WTC11 (cell line): Measurements from ENCODE around the gene RHOBTB1. TPM values are rescaled to one million over a fixed set of nuclear protein-coding genes. Genes with fewer than 3 reads are reported as not detected.

Experiments used
- ATAC-seq: fragments of 200-7000 bp; cut with Tn5 transposase; 2 replicates; pipeline ENCODE4 v1.10.0; 2021; ENCODE audit warnings: mild to moderate bottlenecking, moderate library complexity
- CTCF ChIA-PET: fragments of 300-600 bp; sonication (Branson Sonifier 250); formaldehyde crosslinking; loops from one replicate; lab custom pipeline; 2021; ENCODE audit warnings: antibody characterized with exemption; lab: Charles Lee
- POLR2A ChIA-PET: fragments of 350-600 bp; sonication (Branson Sonifier 250); formaldehyde crosslinking; loops from one replicate; lab custom pipeline; 2021; ENCODE audit warnings: antibody characterized with exemption; lab: Charles Lee
- DNase-seq: peaks from one replicate; pipeline ENCODE4 v3.0.0; 2021; ENCODE audit warnings: low spot score
- H3K27ac Mint-ChIP-seq: 2 replicates; pipeline ENCODE4 v1.8.0; 2021; ENCODE audit warnings: mixed read lengths
- H3K27me3 Mint-ChIP-seq: 2 replicates; pipeline ENCODE4 v1.8.0; 2021; ENCODE audit warnings: low read depth, mild to moderate bottlenecking, moderate library complexity, mixed read lengths
- H3K36me3 Mint-ChIP-seq: 2 replicates; pipeline ENCODE4 v1.8.0; 2021; ENCODE audit warnings: mixed read lengths
- H3K4me1 Mint-ChIP-seq: 2 replicates; pipeline ENCODE4 v1.8.0; 2022; ENCODE audit warnings: mixed read lengths
- H3K4me3 Mint-ChIP-seq: 2 replicates; pipeline ENCODE4 v1.8.0; 2021; ENCODE audit warnings: mild to moderate bottlenecking, moderate library complexity, mixed read lengths
- H3K9me3 Mint-ChIP-seq: 2 replicates; pipeline ENCODE4 v1.8.0; 2021; ENCODE audit warnings: mixed read lengths
- ELF4 ChIP-seq: sonication (generic); formaldehyde crosslinking; IDR thresholded peaks from 2 replicates; pipeline ENCODE4 v1.8.1; 2022; ENCODE audit warnings: low read depth, mild to moderate bottlenecking, moderate library complexity, missing genetic modification reagents
- GRHL2 ChIP-seq: fragments of 250-450 bp; sonication (Bioruptor Pico); IDR thresholded peaks from 2 replicates; pipeline ENCODE4 v1.8.0; 2022; ENCODE audit warnings: mild to moderate bottlenecking, moderate library complexity; ENCODE audit not compliant: insufficient replicate concordance, severe bottlenecking
- GTF2I ChIP-seq: fragments of 250-450 bp; sonication (Bioruptor Pico); conservative IDR thresholded peaks from 2 replicates; pipeline ENCODE4 v1.4.0; 2021; ENCODE audit warnings: mild to moderate bottlenecking
- IRF2 ChIP-seq: sonication (generic); formaldehyde crosslinking; IDR thresholded peaks from 2 replicates; pipeline ENCODE4 v1.8.0; 2022; ENCODE audit warnings: low read depth, missing genetic modification reagents, borderline replicate concordance
- JUN ChIP-seq: sonication (generic); formaldehyde crosslinking; IDR thresholded peaks from 2 replicates; pipeline ENCODE4 v1.8.0; 2023; ENCODE audit warnings: mild to moderate bottlenecking, missing genetic modification reagents
- NR2C2 ChIP-seq: sonication (generic); formaldehyde crosslinking; IDR thresholded peaks from 2 replicates; pipeline ENCODE4 v1.8.0; 2022; ENCODE audit warnings: mild to moderate bottlenecking, missing genetic modification reagents
- SMAD4 ChIP-seq: sonication (generic); formaldehyde crosslinking; IDR thresholded peaks from 2 replicates; pipeline ENCODE4 v1.8.0; 2022; ENCODE audit warnings: mild to moderate bottlenecking, missing genetic modification reagents
- SOX15 ChIP-seq: fragments of 250-450 bp; sonication (Bioruptor Pico); IDR thresholded peaks from 2 replicates; pipeline ENCODE4 v1.9.0; 2021; ENCODE audit warnings: mild to moderate bottlenecking
- SP1 ChIP-seq: sonication (generic); formaldehyde crosslinking; conservative IDR thresholded peaks from 2 replicates; pipeline ENCODE4 v1.8.1; 2022; ENCODE audit warnings: missing genetic modification reagents
- ZBTB21 ChIP-seq: sonication (generic); formaldehyde crosslinking; IDR thresholded peaks from 2 replicates; pipeline ENCODE4 v1.8.1; 2023; ENCODE audit warnings: mild to moderate bottlenecking, missing genetic modification reagents, borderline replicate concordance
- ZNF416 ChIP-seq: fragments of 250-450 bp; sonication (Bioruptor Pico); IDR thresholded peaks from 2 replicates; pipeline ENCODE4 v1.9.0; 2021; ENCODE audit warnings: mild to moderate bottlenecking, inconsistent platforms
- ZNF671 ChIP-seq: fragments of 250-450 bp; sonication (Bioruptor Pico); IDR thresholded peaks from 2 replicates; pipeline ENCODE4 v1.8.0; 2021; ENCODE audit warnings: mild to moderate bottlenecking
- total RNA-seq: library from RNA; stranded (reverse); gene quantifications from 3 replicates; pipeline ENCODE4 v1.2.3, GENCODE V29; 2021
- TF ChIP-seq, protein P1 (sequence below): sonication (generic); formaldehyde crosslinking; IDR thresholded peaks from 2 replicates; pipeline ENCODE4 v1.8.1; 2023; ENCODE audit warnings: mild to moderate bottlenecking, moderate library complexity, missing genetic modification reagents
- TF ChIP-seq, protein P2 (sequence below): fragments of 250-450 bp; sonication (Bioruptor Pico); conservative IDR thresholded peaks from 2 replicates; pipeline ENCODE4 v1.9.0; 2021; ENCODE audit warnings: mild to moderate bottlenecking
- TF ChIP-seq, protein P3 (sequence below): fragments of 250-450 bp; sonication (Bioruptor Pico); IDR thresholded peaks from 2 replicates; pipeline ENCODE4 v1.9.0; 2021; ENCODE audit warnings: moderate library complexity, mild to moderate bottlenecking, inconsistent platforms, borderline replicate concordance
- TF ChIP-seq, protein P4 (sequence below): fragments of 250-450 bp; sonication (Bioruptor Pico); IDR thresholded peaks from 2 replicates; pipeline ENCODE4 v2.1.2; 2022; ENCODE audit warnings: mild to moderate bottlenecking, moderate library complexity
- TF ChIP-seq, protein P5 (sequence below): sonication (generic); formaldehyde crosslinking; IDR thresholded peaks from 2 replicates; pipeline ENCODE4 v1.8.1; 2023; ENCODE audit warnings: mild to moderate bottlenecking, missing genetic modification reagents
- TF ChIP-seq, protein P6 (sequence below): fragments of 250-450 bp; sonication (Bioruptor Pico); IDR thresholded peaks from 2 replicates; pipeline ENCODE4 v1.9.0; 2021; ENCODE audit warnings: mild to moderate bottlenecking, borderline replicate concordance
- TF ChIP-seq, protein P7 (sequence below): sonication (generic); formaldehyde crosslinking; IDR thresholded peaks from 2 replicates; pipeline ENCODE4 v1.8.0; 2022; ENCODE audit warnings: mild to moderate bottlenecking, missing genetic modification reagents
- TF ChIP-seq, protein P8 (sequence below): sonication (generic); formaldehyde crosslinking; IDR thresholded peaks from 2 replicates; pipeline ENCODE4 v1.8.1; 2023; ENCODE audit warnings: mild to moderate bottlenecking, missing genetic modification reagents, moderate library complexity

RHOBTB1 gene
- total RNA-seq, 1 experiment from 2014 or later, result 6.9 TPM

DNA sequence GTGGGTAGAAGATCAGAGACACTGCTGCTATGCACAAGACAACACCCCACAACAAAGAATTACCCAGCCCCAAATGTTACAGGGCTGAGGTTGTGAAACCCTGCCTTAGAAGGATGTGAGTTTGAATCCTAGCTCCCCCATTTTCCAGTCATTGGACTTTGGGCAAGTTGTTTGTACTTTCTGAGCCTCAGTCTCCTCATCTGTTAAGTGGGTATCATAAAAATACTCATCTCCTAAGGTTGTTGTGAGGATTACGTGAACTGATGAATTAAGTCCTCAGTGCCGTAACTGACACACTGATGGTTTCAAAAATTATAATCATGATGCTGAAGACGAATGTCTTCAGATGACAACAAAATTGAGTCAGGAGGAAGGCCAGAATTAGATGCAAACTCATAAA lies 30.3 kb downstream of the RHOBTB1 start:
- H3K36me3 Mint-ChIP-seq, result no peaks in the 10 kb centered on the region; the same call in 1 of the 2 replicates
- peaks cover 9% of the 10 kb centered on the region for H3K4me1 Mint-ChIP-seq
- CTCF ChIA-PET, result no interaction called here
- ATAC-seq (no peak), DNase-seq (no peak)
- H3K4me3 Mint-ChIP-seq, result no peak overlapping the region
- no peaks in the 10 kb centered on the region for H3K27me3 Mint-ChIP-seq
- H3K9me3 Mint-ChIP-seq, result no peaks in the 10 kb centered on the region; the same call in 1 of the 2 replicates
- POLR2A ChIA-PET, result no interaction called here
- no peak for TF ChIP-seq GTF2I
- TF ChIP-seq ELF4 (CRISPR knock-in tag), result no peak
- no peak for TF ChIP-seq JUN (CRISPR knock-in tag)
- no peak for TF ChIP-seq SOX15 (CRISPR knock-in tag)
- TF ChIP-seq ZBTB21 (CRISPR knock-in tag), result no peak
- no peak for TF ChIP-seq ZNF671 (CRISPR knock-in tag)
- TF ChIP-seq, protein P1, sequence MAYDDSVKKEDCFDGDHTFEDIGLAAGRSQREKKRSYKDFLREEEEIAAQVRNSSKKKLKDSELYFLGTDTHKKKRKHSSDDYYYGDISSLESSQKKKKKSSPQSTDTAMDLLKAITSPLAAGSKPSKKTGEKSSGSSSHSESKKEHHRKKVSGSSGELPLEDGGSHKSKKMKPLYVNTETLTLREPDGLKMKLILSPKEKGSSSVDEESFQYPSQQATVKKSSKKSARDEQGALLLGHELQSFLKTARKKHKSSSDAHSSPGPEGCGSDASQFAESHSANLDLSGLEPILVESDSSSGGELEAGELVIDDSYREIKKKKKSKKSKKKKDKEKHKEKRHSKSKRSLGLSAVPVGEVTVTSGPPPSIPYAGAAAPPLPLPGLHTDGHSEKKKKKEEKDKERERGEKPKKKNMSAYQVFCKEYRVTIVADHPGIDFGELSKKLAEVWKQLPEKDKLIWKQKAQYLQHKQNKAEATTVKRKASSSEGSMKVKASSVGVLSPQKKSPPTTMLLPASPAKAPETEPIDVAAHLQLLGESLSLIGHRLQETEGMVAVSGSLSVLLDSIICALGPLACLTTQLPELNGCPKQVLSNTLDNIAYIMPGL (CRISPR knock-in tag), result no peak
- no peak for TF ChIP-seq IRF2 (CRISPR knock-in tag)
- TF ChIP-seq, protein P2, sequence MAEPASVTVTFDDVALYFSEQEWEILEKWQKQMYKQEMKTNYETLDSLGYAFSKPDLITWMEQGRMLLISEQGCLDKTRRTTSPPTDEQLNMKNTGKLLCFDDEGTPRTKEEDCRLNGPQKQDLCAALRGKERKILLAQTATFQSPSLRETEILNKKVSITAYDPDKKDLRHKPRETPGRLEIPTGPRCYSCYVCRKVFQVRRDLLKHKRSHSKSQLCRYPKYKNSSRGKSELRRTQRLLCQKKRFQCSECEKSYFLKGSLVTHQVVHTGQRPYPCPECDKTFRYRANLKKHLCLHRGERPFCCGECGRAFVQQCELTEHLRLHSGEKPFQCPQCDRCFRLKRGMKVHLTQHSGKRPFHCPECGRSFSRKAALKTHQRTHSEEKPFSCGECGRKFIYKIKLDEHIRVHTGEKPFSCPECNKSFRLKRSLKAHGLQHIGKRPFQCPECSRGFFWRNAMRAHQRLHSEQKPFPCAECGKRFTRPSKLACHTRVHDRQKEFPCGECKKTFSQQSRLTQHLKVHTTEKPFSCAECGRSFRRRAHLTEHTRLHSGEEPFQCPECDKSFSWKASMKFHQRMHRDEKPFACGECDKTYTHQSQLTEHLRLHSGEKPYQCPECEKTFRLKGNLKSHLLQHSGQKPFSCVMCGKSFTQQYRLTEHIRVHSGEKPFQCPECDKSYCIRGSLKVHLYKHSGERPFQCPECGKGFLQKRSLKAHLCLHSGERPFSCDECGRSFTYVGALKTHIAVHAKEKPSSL (CRISPR knock-in tag), result no peak
- TF ChIP-seq SMAD4 (CRISPR knock-in tag), result no peak
- no peak for TF ChIP-seq GRHL2 (CRISPR knock-in tag)
- TF ChIP-seq, protein P3, sequence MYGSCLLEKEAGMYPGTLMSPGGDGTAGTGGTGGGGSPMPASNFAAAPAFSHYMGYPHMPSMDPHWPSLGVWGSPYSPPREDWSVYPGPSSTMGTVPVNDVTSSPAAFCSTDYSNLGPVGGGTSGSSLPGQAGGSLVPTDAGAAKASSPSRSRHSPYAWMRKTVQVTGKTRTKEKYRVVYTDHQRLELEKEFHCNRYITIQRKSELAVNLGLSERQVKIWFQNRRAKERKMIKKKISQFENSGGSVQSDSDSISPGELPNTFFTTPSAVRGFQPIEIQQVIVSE, result no peak
- no peak for TF ChIP-seq NR2C2 (CRISPR knock-in tag)
- TF ChIP-seq ZNF416, result no peak
- TF ChIP-seq, protein P4, sequence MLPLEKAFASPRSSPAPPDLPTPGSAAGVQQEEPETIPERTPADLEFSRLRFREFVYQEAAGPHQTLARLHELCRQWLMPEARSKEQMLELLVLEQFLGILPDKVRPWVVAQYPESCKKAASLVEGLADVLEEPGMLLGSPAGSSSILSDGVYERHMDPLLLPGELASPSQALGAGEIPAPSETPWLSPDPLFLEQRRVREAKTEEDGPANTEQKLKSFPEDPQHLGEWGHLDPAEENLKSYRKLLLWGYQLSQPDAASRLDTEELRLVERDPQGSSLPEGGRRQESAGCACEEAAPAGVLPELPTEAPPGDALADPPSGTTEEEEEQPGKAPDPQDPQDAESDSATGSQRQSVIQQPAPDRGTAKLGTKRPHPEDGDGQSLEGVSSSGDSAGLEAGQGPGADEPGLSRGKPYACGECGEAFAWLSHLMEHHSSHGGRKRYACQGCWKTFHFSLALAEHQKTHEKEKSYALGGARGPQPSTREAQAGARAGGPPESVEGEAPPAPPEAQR (CRISPR knock-in tag), result no peak
- TF ChIP-seq, protein P5, sequence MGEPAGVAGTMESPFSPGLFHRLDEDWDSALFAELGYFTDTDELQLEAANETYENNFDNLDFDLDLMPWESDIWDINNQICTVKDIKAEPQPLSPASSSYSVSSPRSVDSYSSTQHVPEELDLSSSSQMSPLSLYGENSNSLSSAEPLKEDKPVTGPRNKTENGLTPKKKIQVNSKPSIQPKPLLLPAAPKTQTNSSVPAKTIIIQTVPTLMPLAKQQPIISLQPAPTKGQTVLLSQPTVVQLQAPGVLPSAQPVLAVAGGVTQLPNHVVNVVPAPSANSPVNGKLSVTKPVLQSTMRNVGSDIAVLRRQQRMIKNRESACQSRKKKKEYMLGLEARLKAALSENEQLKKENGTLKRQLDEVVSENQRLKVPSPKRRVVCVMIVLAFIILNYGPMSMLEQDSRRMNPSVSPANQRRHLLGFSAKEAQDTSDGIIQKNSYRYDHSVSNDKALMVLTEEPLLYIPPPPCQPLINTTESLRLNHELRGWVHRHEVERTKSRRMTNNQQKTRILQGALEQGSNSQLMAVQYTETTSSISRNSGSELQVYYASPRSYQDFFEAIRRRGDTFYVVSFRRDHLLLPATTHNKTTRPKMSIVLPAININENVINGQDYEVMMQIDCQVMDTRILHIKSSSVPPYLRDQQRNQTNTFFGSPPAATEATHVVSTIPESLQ (CRISPR knock-in tag), result no peak
- TF ChIP-seq SP1, result no peak
- TF ChIP-seq, all 79 proteins: peak for 0
- H3K27ac Mint-ChIP-seq, result no peak overlapping the region

DNA sequence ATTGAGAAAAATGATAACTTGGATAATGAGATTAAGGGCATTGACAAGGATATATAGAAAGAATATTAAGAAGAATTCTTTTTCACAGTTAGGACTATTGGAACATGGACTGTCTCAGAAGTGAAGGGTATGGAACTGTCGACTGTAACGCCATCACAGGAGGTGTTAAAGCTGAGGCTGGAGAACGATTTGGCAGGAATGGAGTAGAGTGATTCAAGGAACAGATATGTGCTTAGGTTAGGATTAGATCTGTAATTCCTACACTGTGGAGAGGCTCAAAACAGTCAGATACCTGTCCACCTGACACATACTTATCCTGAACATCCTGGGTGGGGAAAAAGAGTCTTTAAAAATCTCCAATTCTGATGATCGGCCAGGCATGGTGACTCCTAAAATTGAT lies 30.9 kb downstream of the RHOBTB1 start:
- H3K36me3 Mint-ChIP-seq, result no peaks in the 10 kb centered on the region; the same call in 1 of the 2 replicates
- H3K9me3 Mint-ChIP-seq, result no peaks in the 10 kb centered on the region
- H3K4me1 Mint-ChIP-seq, result peaks cover 10% of the 10 kb centered on the region
- no peak overlapping the region for H3K4me3 Mint-ChIP-seq
- peak overlapping the region; percentile 61 for H3K27ac Mint-ChIP-seq
- ATAC-seq (no peak), DNase-seq (no peak)
- ChIA-PET POLR2A (no interaction called here), CTCF (no interaction called here)
- H3K27me3 Mint-ChIP-seq, result no peaks in the 10 kb centered on the region
- TF ChIP-seq, protein P6, sequence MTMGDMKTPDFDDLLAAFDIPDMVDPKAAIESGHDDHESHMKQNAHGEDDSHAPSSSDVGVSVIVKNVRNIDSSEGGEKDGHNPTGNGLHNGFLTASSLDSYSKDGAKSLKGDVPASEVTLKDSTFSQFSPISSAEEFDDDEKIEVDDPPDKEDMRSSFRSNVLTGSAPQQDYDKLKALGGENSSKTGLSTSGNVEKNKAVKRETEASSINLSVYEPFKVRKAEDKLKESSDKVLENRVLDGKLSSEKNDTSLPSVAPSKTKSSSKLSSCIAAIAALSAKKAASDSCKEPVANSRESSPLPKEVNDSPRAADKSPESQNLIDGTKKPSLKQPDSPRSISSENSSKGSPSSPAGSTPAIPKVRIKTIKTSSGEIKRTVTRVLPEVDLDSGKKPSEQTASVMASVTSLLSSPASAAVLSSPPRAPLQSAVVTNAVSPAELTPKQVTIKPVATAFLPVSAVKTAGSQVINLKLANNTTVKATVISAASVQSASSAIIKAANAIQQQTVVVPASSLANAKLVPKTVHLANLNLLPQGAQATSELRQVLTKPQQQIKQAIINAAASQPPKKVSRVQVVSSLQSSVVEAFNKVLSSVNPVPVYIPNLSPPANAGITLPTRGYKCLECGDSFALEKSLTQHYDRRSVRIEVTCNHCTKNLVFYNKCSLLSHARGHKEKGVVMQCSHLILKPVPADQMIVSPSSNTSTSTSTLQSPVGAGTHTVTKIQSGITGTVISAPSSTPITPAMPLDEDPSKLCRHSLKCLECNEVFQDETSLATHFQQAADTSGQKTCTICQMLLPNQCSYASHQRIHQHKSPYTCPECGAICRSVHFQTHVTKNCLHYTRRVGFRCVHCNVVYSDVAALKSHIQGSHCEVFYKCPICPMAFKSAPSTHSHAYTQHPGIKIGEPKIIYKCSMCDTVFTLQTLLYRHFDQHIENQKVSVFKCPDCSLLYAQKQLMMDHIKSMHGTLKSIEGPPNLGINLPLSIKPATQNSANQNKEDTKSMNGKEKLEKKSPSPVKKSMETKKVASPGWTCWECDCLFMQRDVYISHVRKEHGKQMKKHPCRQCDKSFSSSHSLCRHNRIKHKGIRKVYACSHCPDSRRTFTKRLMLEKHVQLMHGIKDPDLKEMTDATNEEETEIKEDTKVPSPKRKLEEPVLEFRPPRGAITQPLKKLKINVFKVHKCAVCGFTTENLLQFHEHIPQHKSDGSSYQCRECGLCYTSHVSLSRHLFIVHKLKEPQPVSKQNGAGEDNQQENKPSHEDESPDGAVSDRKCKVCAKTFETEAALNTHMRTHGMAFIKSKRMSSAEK (CRISPR knock-in tag), result no peak
- TF ChIP-seq, protein P7, sequence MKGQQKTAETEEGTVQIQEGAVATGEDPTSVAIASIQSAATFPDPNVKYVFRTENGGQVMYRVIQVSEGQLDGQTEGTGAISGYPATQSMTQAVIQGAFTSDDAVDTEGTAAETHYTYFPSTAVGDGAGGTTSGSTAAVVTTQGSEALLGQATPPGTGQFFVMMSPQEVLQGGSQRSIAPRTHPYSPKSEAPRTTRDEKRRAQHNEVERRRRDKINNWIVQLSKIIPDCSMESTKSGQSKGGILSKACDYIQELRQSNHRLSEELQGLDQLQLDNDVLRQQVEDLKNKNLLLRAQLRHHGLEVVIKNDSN (CRISPR knock-in tag), result no peak
- TF ChIP-seq, protein P8, sequence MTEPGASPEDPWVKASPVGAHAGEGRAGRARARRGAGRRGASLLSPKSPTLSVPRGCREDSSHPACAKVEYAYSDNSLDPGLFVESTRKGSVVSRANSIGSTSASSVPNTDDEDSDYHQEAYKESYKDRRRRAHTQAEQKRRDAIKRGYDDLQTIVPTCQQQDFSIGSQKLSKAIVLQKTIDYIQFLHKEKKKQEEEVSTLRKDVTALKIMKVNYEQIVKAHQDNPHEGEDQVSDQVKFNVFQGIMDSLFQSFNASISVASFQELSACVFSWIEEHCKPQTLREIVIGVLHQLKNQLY (CRISPR knock-in tag), result no peak
